ENCODE measurements around the gene MMP7.

- TF ChIP-seq POLR2A (IDR thresholded peaks at IDR 0.05) = no peak
- no peak for TF ChIP-seq EP300 (IDR thresholded peaks at IDR 0.05; ENCODE audit: low read depth)
- no peak for TF ChIP-seq CTCF (IDR thresholded peaks at IDR 0.05)
- TF ChIP-seq POLR2AphosphoS5 (IDR thresholded peaks at IDR 0.05) = no peak
These were observed 10.0 kb downstream of the MMP7 start for GRCh38 chr11:102520514-102520913.
